Fibroblast of mammary gland (primary cell): ENCODE measurements around the gene E2F1.
A peak's percentile ranks its signal among the peaks of the same experiment; 100 is the strongest.

Experiments
- DNase-seq: peaks from one replicate; pipeline ENCODE4 v3.0.0-alpha.2; 2010; ENCODE audit warnings: low read depth
- H3K4me3 ChIP-seq: 2 replicates; pipeline ENCODE4 v1.5.1; 2011; ENCODE audit warnings: low read depth, mild to moderate bottlenecking, low read length, moderate library complexity; ENCODE audit not compliant: control insufficient read depth
- CTCF ChIP-seq: conservative IDR thresholded peaks from 2 replicates; pipeline ENCODE4 v1.5.1; 2011; ENCODE audit warnings: low read depth, low read length, inconsistent platforms; ENCODE audit not compliant: control insufficient read depth, insufficient read depth

Gene E2F1

GRCh38 chr20:33680686-33681085 is 5.5 kb downstream of the E2F1 start:
- DNase-seq = peak; percentile 53
- TF ChIP-seq CTCF = no peak
- no peak overlapping the region for H3K4me3 ChIP-seq

GRCh38 chr20:33679758-33680485 is 6.3 kb downstream of the E2F1 start:
- DNase-seq = no peak
- no peak for TF ChIP-seq CTCF
- H3K4me3 ChIP-seq = no peak overlapping the region

- no peak for DNase-seq
- no peak for TF ChIP-seq CTCF
- H3K4me3 ChIP-seq = no peak overlapping the region
These were observed 8.0 kb downstream of the E2F1 start for GRCh38 chr20:33677991-33678702.

- H3K4me3 ChIP-seq = no peak overlapping the region
- DNase-seq = no peak
- no peak for TF ChIP-seq CTCF
These were observed 9.2 kb downstream of the E2F1 start for GRCh38 chr20:33676652-33677645.

GRCh38 chr20:33676121-33676520 is 10.1 kb downstream of the E2F1 start:
- no peak overlapping the region for H3K4me3 ChIP-seq
- no peak for TF ChIP-seq CTCF

GRCh38 chr20:33675136-33675959 is 10.8 kb downstream of the E2F1 start:
- peak overlapping the region; percentile 56 for H3K4me3 ChIP-seq
- TF ChIP-seq CTCF = no peak
- DNase-seq = peak; percentile 54

More at GRCh38 chr20:33676121-33676520, 10.1 kb downstream of the E2F1 start:
- no peak for DNase-seq
